GM12873 (cell line): Measurements from ENCODE around the gene GBF1.
A peak's percentile ranks its signal among the peaks of the same experiment; 100 is the strongest.

Experiments
- CTCF ChIP-seq: IDR thresholded peaks from 2 replicates; pipeline ENCODE4 v1.5.1; 2012; ENCODE audit warnings: low read depth, mild to moderate bottlenecking, moderate library complexity, low read length, control low read depth; ENCODE audit not compliant: insufficient read depth; ENCODE audit errors: missing control alignments

GBF1 gene

DNA sequence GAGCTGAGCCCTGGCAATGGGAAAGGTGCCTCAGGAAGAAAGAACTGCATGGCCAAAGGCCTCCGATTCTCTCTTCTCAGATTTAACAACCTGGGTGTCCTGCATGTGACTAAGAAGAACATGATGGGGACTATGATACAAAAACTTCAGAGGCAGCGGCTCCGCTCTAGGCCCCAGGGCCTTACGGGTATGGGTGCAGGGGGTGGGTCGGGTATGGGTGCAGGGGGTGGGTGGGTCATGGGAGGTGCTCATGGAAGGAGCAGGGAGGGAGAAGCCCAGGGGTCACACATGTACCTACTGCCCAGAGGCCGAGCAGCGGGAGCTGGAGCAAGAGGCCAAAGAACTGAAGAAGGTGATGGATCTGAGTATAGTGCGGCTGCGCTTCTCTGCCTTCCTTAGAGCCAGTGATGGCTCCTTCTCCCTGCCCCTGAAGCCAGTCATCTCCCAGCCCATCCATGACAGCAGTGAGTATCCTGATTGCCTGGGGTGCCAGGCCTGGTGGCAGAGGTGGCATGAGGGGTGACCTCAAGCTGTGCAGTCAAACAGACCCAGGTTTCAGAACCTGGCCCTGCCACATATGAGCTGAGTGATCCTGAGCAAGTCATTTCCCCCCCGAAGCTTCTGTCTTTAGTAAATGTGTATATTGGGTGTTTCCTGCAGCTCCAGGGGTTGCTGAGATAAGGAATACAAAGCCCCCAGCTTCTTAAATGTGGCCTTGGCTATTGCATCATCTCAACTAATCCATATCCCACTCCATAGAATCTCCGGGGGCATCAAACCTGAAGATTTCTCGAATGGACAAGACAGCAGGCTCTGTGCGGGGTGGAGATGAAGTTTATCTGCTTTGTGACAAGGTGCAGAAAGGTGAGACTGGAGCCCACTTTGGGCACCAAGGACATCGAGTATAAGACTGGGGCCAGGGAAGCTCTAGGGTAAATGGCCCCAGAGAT, 152.2 kb downstream of the GBF1 start:
- TF ChIP-seq CTCF: no peak

DNA sequence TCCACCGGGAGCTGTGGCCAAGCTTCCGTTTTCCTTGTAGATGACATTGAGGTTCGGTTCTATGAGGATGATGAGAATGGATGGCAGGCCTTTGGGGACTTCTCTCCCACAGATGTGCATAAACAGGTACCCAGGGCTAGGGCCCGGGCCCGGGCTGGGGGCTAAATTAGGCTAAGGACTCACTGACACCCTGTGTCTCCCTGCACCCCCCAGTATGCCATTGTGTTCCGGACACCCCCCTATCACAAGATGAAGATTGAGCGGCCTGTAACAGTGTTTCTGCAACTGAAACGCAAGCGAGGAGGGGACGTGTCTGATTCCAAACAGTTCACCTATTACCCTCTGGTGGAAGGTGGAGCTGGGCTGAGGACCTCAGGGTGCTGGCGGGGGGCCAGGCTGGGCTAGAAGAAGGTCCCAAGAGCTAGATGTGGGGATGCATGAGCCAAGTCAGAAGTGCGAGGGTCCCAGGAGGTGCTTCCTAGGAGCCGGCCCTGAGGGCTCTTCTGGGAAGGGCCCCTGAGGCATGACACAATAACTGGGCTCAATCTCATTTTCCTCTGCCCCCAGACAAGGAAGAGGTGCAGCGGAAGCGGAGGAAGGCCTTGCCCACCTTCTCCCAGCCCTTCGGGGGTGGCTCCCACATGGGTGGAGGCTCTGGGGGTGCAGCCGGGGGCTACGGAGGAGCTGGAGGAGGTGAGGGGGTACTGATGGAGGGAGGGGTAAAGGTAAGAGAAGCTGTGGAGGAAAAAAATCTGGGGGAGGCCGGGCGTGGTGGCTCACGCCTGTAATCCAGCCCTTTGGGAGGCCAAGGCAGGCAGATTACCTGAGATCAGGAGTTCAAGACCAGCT, 153.1 kb downstream of the GBF1 start:
- no peak for TF ChIP-seq CTCF

- peak; percentile 92 for TF ChIP-seq CTCF
Observed at GRCh38 chr10:102399217-102400021, 154.1 kb downstream of the GBF1 start.

DNA sequence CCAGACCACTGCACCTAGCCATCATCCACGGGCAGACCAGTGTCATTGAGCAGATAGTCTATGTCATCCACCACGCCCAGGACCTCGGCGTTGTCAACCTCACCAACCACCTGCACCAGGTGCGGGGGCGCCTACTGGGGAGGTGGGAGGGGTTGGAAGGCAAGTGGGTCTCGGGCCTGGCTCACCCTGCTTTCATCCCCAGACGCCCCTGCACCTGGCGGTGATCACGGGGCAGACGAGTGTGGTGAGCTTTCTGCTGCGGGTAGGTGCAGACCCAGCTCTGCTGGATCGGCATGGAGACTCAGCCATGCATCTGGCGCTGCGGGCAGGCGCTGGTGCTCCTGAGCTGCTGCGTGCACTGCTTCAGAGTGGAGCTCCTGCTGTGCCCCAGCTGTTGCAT, 154.7 kb downstream of the GBF1 start:
- TF ChIP-seq CTCF: no peak

DNA sequence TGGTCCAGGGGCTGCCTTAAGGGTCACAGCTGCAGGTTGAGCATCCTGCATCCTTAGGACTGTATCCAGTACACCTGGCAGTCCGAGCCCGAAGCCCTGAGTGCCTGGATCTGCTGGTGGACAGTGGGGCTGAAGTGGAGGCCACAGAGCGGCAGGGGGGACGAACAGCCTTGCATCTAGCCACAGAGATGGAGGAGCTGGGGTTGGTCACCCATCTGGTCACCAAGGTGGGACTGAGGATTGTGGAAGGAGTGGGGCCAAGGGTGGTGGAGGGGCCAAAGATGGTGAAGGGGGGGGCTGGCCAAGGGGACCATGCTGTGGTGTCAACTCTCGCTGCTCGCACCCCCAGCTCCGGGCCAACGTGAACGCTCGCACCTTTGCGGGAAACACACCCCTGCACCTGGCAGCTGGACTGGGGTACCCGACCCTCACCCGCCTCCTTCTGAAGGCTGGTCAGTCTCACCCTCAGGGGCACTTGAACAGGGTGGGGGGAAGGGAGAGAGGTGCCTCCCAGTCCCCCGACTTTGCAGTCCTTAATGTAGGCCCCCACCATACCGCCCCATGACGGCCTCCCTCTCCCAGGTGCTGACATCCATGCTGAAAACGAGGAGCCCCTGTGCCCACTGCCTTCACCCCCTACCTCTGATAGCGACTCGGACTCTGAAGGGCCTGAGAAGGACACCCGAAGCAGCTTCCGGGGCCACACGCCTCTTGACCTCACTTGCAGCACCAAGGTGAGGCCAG, 155.4 kb downstream of the GBF1 start:
- no peak for TF ChIP-seq CTCF

- TF ChIP-seq CTCF: no peak
Observed at GRCh38 chr10:102401342-102401654, 156.0 kb downstream of the GBF1 start.
